Measurements from ENCODE around the gene RPS6KA3.

The RPS6KA3 gene

DNA sequence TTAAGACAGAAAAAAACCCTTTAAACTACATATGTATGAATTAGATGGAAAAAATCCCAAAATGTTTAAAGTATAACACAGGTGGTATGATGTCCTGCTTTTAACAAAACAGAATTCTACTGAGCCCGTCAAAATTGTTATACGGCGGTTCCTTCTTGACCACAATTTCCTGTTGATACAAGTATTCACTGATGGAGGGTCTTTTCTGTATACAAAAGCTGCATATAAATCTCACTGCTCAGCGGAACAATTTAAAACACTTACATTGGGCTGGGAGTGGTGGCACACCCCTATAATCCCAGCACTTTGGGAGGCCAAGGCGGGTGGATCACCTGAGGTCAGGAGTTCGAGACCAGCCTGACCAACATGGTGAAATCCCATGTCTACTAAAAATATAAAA is 62.4 kb downstream of the RPS6KA3 start:
- TF ChIP-seq, protein P1, sequence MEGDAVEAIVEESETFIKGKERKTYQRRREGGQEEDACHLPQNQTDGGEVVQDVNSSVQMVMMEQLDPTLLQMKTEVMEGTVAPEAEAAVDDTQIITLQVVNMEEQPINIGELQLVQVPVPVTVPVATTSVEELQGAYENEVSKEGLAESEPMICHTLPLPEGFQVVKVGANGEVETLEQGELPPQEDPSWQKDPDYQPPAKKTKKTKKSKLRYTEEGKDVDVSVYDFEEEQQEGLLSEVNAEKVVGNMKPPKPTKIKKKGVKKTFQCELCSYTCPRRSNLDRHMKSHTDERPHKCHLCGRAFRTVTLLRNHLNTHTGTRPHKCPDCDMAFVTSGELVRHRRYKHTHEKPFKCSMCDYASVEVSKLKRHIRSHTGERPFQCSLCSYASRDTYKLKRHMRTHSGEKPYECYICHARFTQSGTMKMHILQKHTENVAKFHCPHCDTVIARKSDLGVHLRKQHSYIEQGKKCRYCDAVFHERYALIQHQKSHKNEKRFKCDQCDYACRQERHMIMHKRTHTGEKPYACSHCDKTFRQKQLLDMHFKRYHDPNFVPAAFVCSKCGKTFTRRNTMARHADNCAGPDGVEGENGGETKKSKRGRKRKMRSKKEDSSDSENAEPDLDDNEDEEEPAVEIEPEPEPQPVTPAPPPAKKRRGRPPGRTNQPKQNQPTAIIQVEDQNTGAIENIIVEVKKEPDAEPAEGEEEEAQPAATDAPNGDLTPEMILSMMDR (conservative IDR thresholded peaks at IDR 0.05), result no peak
- no peak overlapping the region for H3K27ac ChIP-seq

DNA sequence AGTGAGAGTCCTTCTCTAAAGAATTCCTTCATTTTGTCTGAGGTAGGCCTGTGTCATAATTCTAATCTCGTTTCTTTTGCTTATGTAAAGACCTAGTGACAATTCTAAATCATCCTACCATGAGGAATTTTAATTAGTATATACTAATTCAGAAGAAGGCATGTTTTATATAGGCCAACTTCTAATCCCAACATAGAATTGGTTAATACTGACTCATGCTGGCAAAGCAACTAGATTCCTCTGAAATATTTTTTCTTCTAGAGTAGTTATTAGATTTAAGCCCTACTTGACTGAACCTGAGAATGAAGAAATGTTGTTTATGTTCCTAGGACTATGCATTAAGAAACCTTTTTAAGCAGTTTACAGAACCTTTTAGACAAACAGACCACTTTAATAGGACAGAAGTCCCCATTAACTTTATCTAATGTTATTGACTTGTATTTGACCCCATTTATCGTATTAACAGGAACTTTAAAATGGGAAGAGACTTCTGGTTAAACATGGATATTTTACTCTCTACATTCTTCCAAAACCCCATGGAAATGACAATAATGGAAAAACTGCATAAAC is 69.0 kb downstream of the RPS6KA3 start:
- TF ChIP-seq, protein P1 (conservative IDR thresholded peaks at IDR 0.05), result no peak
- H3K27ac ChIP-seq, result no peak overlapping the region; the same call in 1 of the 2 replicates

DNA sequence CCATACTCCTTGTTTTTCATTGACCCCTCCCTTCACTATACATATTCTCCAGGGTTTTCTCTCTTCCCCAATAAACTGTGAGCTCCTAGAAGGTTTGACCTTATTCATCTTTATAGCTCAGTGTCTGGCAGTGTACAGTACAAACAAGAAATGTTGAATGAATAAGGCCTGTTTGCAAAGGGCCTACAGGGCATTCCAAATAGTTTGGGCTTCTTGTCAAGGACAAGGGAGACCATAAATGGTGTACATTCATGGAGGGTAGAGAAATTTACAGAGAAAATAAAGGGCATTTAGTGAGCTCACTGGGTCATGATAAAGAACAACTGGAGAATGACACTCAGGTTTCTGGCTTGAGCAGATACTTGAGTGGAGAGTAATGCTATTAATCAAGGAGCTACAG is 77.5 kb downstream of the RPS6KA3 start:
- no peak overlapping the region for H3K27ac ChIP-seq
- TF ChIP-seq, protein P1 (conservative IDR thresholded peaks at IDR 0.05), result no peak

DNA sequence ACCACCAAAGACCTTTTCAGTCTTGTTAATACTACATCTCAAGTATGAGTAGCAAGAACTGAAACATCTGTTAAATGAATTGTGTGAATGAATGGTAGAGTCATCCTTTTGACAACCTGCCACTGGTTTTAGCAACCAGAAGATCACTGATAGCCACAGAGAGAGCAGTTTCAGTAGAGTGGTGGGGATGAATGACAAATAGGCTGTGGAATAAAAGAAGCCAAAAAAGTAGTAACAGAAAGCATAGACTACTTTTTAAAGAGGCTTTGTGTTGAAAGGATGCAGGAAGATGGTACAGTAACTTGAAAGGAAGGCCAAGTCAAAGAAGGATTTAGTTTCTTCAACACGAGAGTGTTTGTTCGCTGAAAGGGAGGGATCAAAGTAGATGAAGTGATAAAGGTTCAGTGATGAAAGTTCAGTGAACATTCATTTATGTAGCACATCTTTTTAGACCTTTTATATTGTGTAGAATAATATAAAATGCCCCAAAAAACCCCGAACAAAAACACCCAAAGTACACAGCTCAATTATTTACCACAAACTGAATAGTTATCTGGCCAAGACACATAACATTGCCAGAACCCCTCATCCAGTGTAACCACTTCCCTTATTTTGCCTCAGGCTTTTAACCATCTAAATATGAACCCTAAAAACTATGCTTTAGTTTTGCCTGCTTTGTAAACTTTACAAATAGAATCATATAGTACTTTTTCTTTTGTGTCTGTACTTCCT is 84.9 kb downstream of the RPS6KA3 start:
- TF ChIP-seq, protein P1 (conservative IDR thresholded peaks at IDR 0.05), result no peak
- H3K27ac ChIP-seq, result no peak overlapping the region

DNA sequence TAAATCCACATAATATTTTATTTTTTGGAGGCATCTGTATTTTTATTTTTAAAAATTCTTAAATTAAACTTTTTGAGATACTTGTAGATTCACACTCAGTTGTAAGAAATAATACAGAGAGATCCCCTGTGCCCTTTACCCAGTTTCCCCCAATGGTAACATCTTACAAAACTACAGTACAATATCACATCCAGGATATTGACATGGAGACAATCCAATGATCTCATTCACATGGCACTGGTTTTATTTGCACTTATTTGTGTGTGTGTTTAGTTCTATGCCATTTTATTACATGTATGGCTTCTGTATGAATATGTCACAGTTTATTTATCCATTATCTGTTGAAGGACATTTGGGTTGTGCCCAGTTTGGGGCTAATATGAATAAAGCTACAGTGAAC is 89.6 kb downstream of the RPS6KA3 start:
- TF ChIP-seq, protein P1 (conservative IDR thresholded peaks at IDR 0.05), result no peak
- no peak overlapping the region for H3K27ac ChIP-seq

DNA sequence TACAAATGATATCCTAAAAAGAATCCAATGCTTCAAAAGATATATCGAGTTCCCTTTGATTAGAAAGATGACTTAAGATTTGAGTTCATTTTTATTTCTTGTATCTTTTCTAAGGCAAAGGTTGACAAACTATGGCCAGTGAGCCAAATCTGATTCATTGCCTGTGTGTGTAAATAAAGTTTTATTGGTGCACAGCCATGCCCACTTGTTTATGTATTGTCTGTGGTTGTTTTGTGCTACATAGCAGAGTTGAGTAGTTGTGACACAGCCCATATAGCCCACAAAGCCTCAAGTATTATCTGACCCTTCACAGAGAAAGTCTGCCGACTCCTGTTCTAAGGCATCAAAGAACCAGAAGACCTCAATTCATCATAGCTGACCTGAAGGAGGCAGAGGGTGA is 92.9 kb downstream of the RPS6KA3 start:
- TF ChIP-seq, protein P1 (conservative IDR thresholded peaks at IDR 0.05), result no peak
- no peak overlapping the region for H3K27ac ChIP-seq

DNA sequence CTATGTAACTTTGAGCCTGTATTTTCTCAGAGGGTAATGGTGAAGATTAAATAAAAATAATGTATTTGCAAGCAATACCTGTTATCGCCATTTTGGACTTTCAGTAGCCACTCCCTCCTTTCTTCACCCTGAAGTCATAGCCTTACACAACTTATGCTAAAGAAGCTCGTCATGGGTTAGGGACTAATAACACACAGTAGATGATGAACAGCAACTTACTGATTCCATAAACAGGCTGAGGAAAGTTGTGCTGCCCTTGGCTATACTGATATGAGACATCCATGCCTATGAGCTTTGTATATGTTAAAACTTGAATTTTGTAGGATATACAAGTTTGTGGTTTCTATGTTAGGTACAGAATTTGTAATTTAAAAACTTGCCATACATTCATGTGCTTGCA is 93.4 kb downstream of the RPS6KA3 start:
- H3K27ac ChIP-seq, result no peak overlapping the region
- TF ChIP-seq, protein P1 (conservative IDR thresholded peaks at IDR 0.05), result no peak

All from VCaP (cell line).